Keratinocyte (primary cell): ENCODE results near the gene PARP4. TPM values are rescaled to one million over a fixed set of nuclear protein-coding genes. Genes with fewer than 3 reads are reported as not detected.

ENCODE experiments used
- DNase-seq: peaks from one replicate; pipeline ENCODE4 v3.0.0-alpha.2; 2011; ENCODE audit warnings: low read depth, missing footprints, low spot score
- FAIRE-seq: peaks from 2 replicates; lab custom pipeline; 2011; peaks lifted over from hg19 to GRCh38; lab: Jason Lieb, UNC
- H2AFZ ChIP-seq: 2 replicates; pipeline ENCODE4 v1.6.0; 2012; ENCODE audit warnings: low read length, control low read depth, inconsistent platforms; ENCODE audit not compliant: control insufficient read depth
- H3K27ac ChIP-seq: 2 replicates; pipeline ENCODE4 v1.5.1; 2011; ENCODE audit warnings: low read length; ENCODE audit not compliant: control insufficient read depth, insufficient read depth
- H3K27me3 ChIP-seq: 3 replicates; pipeline ENCODE4 v1.6.0; 2011; ENCODE audit warnings: low read length; ENCODE audit not compliant: control insufficient read depth, insufficient read depth; ENCODE audit errors: extremely low read depth
- H3K36me3 ChIP-seq, 2 experiments: 2 replicates in 1 of 2; 3 replicates in 1 of 2; pipeline ENCODE4 v1.5.1; 2011; ENCODE audit warnings: low read length in 2 of 2, mild to moderate bottlenecking in 1 of 2; ENCODE audit not compliant: control insufficient read depth in 2 of 2, insufficient read depth in 2 of 2; ENCODE audit errors: extremely low read depth in 1 of 2
- H3K4me1 ChIP-seq: 3 replicates; pipeline ENCODE4 v1.5.1; 2011; ENCODE audit warnings: low read length; ENCODE audit not compliant: control insufficient read depth, insufficient read depth; ENCODE audit errors: extremely low read depth
- H3K4me2 ChIP-seq: 3 replicates; pipeline ENCODE4 v1.6.0; 2011; ENCODE audit warnings: low read depth, low read length; ENCODE audit not compliant: control insufficient read depth, insufficient read depth; ENCODE audit errors: extremely low read depth
- H3K4me3 ChIP-seq, 3 experiments: fragments of 200-600 bp in 1 of 3; sonication (generic) in 1 of 3; 2 replicates in 2 of 3; 3 replicates in 1 of 3; pipeline ENCODE4 v1.5.1; 2011 to 2016; ENCODE audit warnings: low read length in 3 of 3, mild to moderate bottlenecking in 3 of 3, control low read depth in 2 of 3, inconsistent platforms in 1 of 3, low read depth in 1 of 3, mixed read lengths in 1 of 3, mixed run types in 1 of 3, moderate library complexity in 1 of 3; ENCODE audit not compliant: control insufficient read depth in 2 of 3, insufficient read depth in 2 of 3; ENCODE audit errors: extremely low read depth in 1 of 3
- H3K79me2 ChIP-seq: 2 replicates; pipeline ENCODE4 v1.6.0; 2012; ENCODE audit warnings: low read length; ENCODE audit not compliant: control insufficient read depth, insufficient read depth
- H3K9ac ChIP-seq: 3 replicates; pipeline ENCODE4 v1.6.0; 2011; ENCODE audit warnings: low read length; ENCODE audit not compliant: control insufficient read depth, insufficient read depth; ENCODE audit errors: extremely low read depth
- H3K9me1 ChIP-seq: 3 replicates; pipeline ENCODE4 v1.6.0; 2011; ENCODE audit warnings: low read length; ENCODE audit not compliant: control insufficient read depth, insufficient read depth; ENCODE audit errors: extremely low read depth
- H3K9me3 ChIP-seq: 2 replicates; pipeline ENCODE4 v1.5.1; 2012; ENCODE audit warnings: low read depth, low read length; ENCODE audit not compliant: control insufficient read depth
- H4K20me1 ChIP-seq: 3 replicates; pipeline ENCODE4 v1.6.0; 2011; ENCODE audit warnings: low read length; ENCODE audit not compliant: control insufficient read depth, insufficient read depth; ENCODE audit errors: extremely low read depth
- EZH2 ChIP-seq: IDR thresholded peaks from one replicate; pipeline ENCODE4 v1.6.1; 2012; ENCODE audit warnings: inconsistent platforms, mild to moderate bottlenecking, low read length, moderate library complexity
- dilution Hi-C: fragments of 300-500 bp; cut with MboI; formaldehyde crosslinking; loops from one replicate; pipeline ENCODE4 v1.7.0; 2020; ENCODE audit warnings: low sequenced_read_pairs; ENCODE audit not compliant: extremely low pct_ligation_motif_present
- polyA plus RNA-seq, 5 experiments: library from polyadenylated mRNA; depleted of rRNA in 3 of 5; stranded (reverse) in 3 of 5; stranded (forward) in 1 of 5; unstranded in 1 of 5; fragments of >200 nt; gene quantifications; 1 replicate in 1 of 5; 2 replicates in 3 of 5; 3 replicates in 1 of 5; pipeline versions ENCODE4 v1.2.1 to v1.2.3, GENCODE V29; 2011 to 2012; ENCODE audit warnings: missing spikeins in 2 of 5, low read depth in 1 of 5, low replicate concordance in 1 of 5
- TF ChIP-seq, protein P1 (sequence below), 3 experiments: IDR thresholded peaks in 1 of 3; conservative IDR thresholded peaks in 1 of 3; optimal IDR thresholded peaks in 1 of 3; 2 replicates in 2 of 3; 3 replicates in 1 of 3; pipeline versions ENCODE3 to v1.5.1; 2011; ENCODE audit warnings: low read length in 3 of 3, mild to moderate bottlenecking in 3 of 3, moderate library complexity in 2 of 3, control low read depth in 1 of 3, inconsistent platforms in 1 of 3; ENCODE audit not compliant: insufficient read depth in 2 of 3; ENCODE audit errors: extremely low read depth in 1 of 3

The PARP4 gene
- polyA plus RNA-seq, 1 donor (not counting 4 experiments of a cell fraction or from before 2014, with no cell fraction given) = 44.0 TPM

DNA sequence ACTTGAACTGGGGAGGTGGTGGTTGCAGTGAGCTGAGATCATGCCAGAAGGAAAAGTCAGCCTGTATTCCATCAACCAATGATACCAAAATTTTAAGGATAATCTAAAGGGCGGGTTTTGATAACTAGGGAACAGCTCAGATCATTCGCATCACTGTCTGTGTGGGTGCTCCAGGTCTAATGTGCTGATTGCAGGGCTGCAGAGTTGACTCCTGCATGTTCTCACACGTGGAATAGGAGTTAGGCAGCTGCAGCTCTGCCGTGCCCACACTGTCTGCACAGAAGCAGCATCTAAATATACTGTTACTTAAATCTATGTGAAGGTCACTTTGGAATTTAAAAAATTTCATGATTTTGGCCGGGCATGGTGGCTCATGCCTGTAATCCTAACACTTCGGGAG lies 4.3 kb upstream of the PARP4 start:
- Histone ChIP-seq H3K9ac (no peak overlapping the region), H3K9me1 (no peaks in the 10 kb centered on the region), H3K27me3 (no peaks in the 10 kb centered on the region), H3K79me2 (no peaks in the 10 kb centered on the region), H3K4me2 (no peak overlapping the region), H3K4me1 (peaks cover 3% of the 10 kb centered on the region), H3K36me3 (no peaks in the 10 kb centered on the region), H3K27ac (no peak overlapping the region), H3K9me3 (no peaks in the 10 kb centered on the region), H3K4me3 (no peak overlapping the region), H4K20me1 (no peaks in the 10 kb centered on the region), H2AFZ (no peak overlapping the region)
- TF ChIP-seq, protein P1, sequence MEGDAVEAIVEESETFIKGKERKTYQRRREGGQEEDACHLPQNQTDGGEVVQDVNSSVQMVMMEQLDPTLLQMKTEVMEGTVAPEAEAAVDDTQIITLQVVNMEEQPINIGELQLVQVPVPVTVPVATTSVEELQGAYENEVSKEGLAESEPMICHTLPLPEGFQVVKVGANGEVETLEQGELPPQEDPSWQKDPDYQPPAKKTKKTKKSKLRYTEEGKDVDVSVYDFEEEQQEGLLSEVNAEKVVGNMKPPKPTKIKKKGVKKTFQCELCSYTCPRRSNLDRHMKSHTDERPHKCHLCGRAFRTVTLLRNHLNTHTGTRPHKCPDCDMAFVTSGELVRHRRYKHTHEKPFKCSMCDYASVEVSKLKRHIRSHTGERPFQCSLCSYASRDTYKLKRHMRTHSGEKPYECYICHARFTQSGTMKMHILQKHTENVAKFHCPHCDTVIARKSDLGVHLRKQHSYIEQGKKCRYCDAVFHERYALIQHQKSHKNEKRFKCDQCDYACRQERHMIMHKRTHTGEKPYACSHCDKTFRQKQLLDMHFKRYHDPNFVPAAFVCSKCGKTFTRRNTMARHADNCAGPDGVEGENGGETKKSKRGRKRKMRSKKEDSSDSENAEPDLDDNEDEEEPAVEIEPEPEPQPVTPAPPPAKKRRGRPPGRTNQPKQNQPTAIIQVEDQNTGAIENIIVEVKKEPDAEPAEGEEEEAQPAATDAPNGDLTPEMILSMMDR (optimal IDR thresholded peaks at IDR 0.05 in 1 of 3, IDR thresholded peaks at IDR 0.05 in 1 of 3, conservative IDR thresholded peaks at IDR 0.05 in 1 of 3; ENCODE audit: extremely low read depth in 1 of 3, insufficient read depth in 2 of 3, low read length in 3 of 3) = no peak
- TF ChIP-seq EZH2 = no peak
- DNase-seq (no peak), FAIRE-seq (no peak)
- dilution Hi-C loops = no loop called here

DNA sequence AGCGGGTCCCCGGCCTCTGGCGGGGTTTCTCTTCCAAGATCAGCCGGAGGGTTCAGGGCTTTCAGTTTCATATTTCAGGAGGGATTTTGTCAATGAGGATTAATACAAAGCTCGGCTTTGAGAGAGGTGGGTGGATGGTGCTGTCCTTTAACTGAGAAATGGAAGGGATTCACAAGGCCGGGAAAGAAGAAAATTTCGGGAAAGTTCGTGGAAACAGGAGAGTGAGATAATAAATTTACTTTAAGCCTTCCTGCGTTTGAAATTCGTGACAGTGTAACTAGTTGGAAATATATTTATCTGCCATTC lies 283 bp upstream of the PARP4 start:
- peaks cover 0 to 2% of the 10 kb centered on the region in 2 experiments for H3K36me3 ChIP-seq
- H3K27me3 ChIP-seq = no peaks in the 10 kb centered on the region
- no peaks in the 10 kb centered on the region for H4K20me1 ChIP-seq
- DNase-seq (no peak), FAIRE-seq (no peak)
- peak overlapping the region; percentile 68 to 83 (median 80) for H3K4me3 ChIP-seq
- H3K4me1 ChIP-seq = peaks cover 16% of the 10 kb centered on the region
- H3K9me3 ChIP-seq = no peaks in the 10 kb centered on the region
- peak overlapping the region; percentile 78 for H2AFZ ChIP-seq
- peak overlapping the region; percentile 93 for H3K27ac ChIP-seq
- H3K9ac ChIP-seq = peak overlapping the region; percentile 92
- dilution Hi-C loops = no loop called here
- TF ChIP-seq EZH2 = no peak
- TF ChIP-seq, protein P1 (optimal IDR thresholded peaks at IDR 0.05 in 1 of 3, IDR thresholded peaks at IDR 0.05 in 1 of 3, conservative IDR thresholded peaks at IDR 0.05 in 1 of 3; ENCODE audit: extremely low read depth in 1 of 3, insufficient read depth in 2 of 3, low read length in 3 of 3) = no peak
- H3K79me2 ChIP-seq = peaks cover 32% of the 10 kb centered on the region
- H3K4me2 ChIP-seq = peak overlapping the region; percentile 91
- no peaks in the 10 kb centered on the region for H3K9me1 ChIP-seq
